AG04450 (cell line): ENCODE data around the gene ATP8A2. TPM values are rescaled to one million over a fixed set of nuclear protein-coding genes. Genes with fewer than 3 reads are reported as not detected.

ENCODE experiments used
- CTCF ChIA-PET: fragments of 300-600, 350-600 bp; formaldehyde crosslinking; extraction: SDS; loops from one replicate; lab custom pipeline; 2022; ENCODE audit warnings: antibody characterized with exemption, inconsistent platforms; lab: Charles Lee
- POLR2A ChIA-PET: fragments of 350-600 bp; formaldehyde crosslinking; extraction: SDS; loops from one replicate; lab custom pipeline; 2021; ENCODE audit warnings: antibody characterized with exemption, inconsistent platforms; lab: Yijun Ruan, JAX
- DNase-seq: peaks from one replicate; pipeline ENCODE4 v3.0.0-alpha.2; 2011; ENCODE audit warnings: low read depth, low spot score
- H3K27ac ChIP-seq: one replicate; pipeline ENCODE4 v1.5.1; 2012; ENCODE audit warnings: low read depth, low read length, control low read depth
- H3K27me3 ChIP-seq: one replicate; pipeline ENCODE4 v1.6.0; 2012; ENCODE audit warnings: low read length; ENCODE audit not compliant: control insufficient read depth, insufficient read depth
- H3K4me3 ChIP-seq: 2 replicates; pipeline ENCODE4 v1.5.1; 2011; ENCODE audit warnings: mild to moderate bottlenecking, low read depth, low read length, control low read depth
- H3K9me3 ChIP-seq: 2 replicates; pipeline ENCODE4 v1.5.1; 2012; ENCODE audit warnings: low read length; ENCODE audit not compliant: control insufficient read depth, insufficient read depth
- CTCF ChIP-seq: IDR thresholded peaks from 2 replicates; pipeline ENCODE4 v1.5.1; 2011; ENCODE audit warnings: low read depth, low read length, control low read depth, inconsistent platforms
- polyA plus RNA-seq: library from polyadenylated mRNA; depleted of rRNA; stranded (reverse); fragments of >200 nt; gene quantifications from 2 replicates; pipeline ENCODE4 v1.2.3, GENCODE V29; 2011

Gene ATP8A2
- polyA plus RNA-seq, 1 experiment, result 0.19 TPM

DNA sequence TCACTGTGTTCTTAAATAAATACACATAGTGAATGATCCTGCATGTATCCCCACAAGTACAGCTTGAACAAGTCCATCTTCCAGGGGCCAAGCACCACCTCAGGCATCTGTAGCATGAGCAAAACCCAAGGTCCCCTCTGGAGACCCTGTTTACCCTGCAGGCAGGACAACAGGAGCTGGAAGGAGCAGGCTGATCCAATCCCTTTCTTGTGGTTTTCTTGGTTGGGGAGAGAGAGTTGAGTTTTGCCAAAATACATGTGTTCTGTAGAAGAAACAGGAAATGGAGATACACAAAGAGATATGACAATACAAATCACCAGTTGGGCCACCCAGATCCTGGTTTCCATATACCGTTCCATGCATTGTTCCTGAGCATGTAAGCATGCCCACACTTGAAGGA is 587.2 kb downstream of the ATP8A2 start:
- Histone ChIP-seq H3K9me3 (no peaks in the 10 kb centered on the region), H3K27ac (no peak overlapping the region), H3K4me3 (no peak overlapping the region), H3K27me3 (no peaks in the 10 kb centered on the region)
- ChIA-PET POLR2A (no interaction called here), CTCF (no interaction called here)
- TF ChIP-seq CTCF, result no peak
- DNase-seq, result no peak

- POLR2A ChIA-PET, result no interaction called here
- CTCF ChIA-PET, result no interaction called here
These were observed 589.5 kb downstream of the ATP8A2 start for GRCh38 chr13:25961294-25961693.

DNA sequence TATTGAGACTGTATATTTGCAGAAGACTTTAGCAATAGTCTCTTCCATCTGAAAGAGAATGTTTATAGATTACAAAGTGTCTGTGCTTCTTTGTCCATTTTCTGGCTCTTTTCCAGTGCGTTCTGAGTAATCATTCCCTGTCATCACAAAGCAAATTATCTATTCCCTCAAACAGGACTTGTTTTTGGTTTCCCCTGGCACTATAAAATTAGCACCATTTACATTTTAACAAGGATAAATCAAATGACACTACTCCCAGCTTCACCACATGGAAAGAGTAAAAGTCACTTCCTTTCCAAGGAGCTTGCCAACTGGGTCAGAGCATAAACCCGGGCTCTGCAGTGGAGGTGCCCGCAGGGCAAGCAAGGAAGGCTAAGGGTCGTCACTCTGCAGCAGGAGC is 591.9 kb downstream of the ATP8A2 start:
- Histone ChIP-seq H3K27ac (no peak overlapping the region), H3K9me3 (no peaks in the 10 kb centered on the region), H3K4me3 (no peak overlapping the region), H3K27me3 (no peaks in the 10 kb centered on the region)
- DNase-seq, result no peak
- TF ChIP-seq CTCF, result no peak
- POLR2A ChIA-PET, result no interaction called here
- CTCF ChIA-PET, result no interaction called here

More at GRCh38 chr13:25961294-25961693, 589.5 kb downstream of the ATP8A2 start:
- no peak for TF ChIP-seq CTCF
- Histone ChIP-seq H3K27ac (no peak overlapping the region), H3K4me3 (no peak overlapping the region), H3K27me3 (no peaks in the 10 kb centered on the region), H3K9me3 (no peaks in the 10 kb centered on the region)
- no peak for DNase-seq

DNA sequence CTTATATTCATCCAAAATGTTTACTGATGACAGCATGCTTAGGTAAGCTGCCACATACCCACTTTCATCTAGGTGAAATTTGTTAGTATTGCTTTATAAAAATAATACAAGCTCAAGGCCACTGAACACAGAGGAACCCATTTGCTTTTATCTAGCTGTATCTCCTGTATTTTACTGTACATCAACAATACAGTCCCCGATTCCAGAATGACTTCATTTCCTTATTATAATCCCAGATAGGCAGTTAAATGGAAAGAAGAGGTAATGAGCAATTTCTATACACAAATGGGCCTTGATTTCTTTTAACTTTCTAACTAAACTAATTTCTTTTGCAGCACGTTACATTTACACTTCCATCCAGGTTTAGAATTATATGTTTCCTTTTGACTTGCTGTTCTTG is 593.8 kb downstream of the ATP8A2 start:
- TF ChIP-seq CTCF, result no peak
- H3K4me3 ChIP-seq, result no peak overlapping the region
- no peak for DNase-seq
- H3K27ac ChIP-seq, result no peak overlapping the region
- CTCF ChIA-PET, result no interaction called here
- H3K9me3 ChIP-seq, result no peaks in the 10 kb centered on the region
- no peaks in the 10 kb centered on the region for H3K27me3 ChIP-seq
- POLR2A ChIA-PET, result no interaction called here

- CTCF ChIA-PET, result no interaction called here
These were observed 594.3 kb downstream of the ATP8A2 start for GRCh38 chr13:25966086-25966485.

More at GRCh38 chr13:25966086-25966485, 594.3 kb downstream of the ATP8A2 start:
- Histone ChIP-seq H3K27ac (no peak overlapping the region), H3K4me3 (no peak overlapping the region), H3K27me3 (no peaks in the 10 kb centered on the region), H3K9me3 (no peaks in the 10 kb centered on the region)
- TF ChIP-seq CTCF, result no peak
- DNase-seq, result no peak
- POLR2A ChIA-PET, result no interaction called here
